ENCODE results near the gene HTT.

DNA sequence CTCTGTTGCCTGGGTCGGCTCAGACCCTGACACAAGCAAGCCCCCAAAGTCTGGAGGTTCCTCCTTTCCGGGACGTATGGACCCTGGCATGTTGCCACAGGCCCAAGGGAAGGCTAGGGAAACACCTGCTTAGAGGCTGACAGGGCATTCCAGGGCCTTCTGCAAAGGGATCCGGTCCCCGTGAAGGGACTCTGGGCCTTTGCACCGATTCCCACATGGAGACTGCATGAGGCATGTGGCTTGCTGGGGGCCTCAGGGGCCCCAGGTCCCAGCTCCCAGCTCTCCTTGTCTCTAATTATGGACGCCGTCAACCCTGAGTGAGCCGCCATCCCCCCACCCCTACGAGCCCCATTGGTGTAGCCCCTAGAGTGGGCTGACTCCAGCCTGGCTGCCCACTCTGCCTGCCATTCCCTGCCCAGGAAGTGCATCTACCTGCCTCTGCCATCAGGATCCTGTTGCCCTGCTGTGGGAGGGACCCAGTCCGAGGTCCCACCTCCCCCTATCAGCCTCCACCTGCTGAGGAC, 214.2 kb downstream of the HTT start:
- TF ChIP-seq, protein P1, sequence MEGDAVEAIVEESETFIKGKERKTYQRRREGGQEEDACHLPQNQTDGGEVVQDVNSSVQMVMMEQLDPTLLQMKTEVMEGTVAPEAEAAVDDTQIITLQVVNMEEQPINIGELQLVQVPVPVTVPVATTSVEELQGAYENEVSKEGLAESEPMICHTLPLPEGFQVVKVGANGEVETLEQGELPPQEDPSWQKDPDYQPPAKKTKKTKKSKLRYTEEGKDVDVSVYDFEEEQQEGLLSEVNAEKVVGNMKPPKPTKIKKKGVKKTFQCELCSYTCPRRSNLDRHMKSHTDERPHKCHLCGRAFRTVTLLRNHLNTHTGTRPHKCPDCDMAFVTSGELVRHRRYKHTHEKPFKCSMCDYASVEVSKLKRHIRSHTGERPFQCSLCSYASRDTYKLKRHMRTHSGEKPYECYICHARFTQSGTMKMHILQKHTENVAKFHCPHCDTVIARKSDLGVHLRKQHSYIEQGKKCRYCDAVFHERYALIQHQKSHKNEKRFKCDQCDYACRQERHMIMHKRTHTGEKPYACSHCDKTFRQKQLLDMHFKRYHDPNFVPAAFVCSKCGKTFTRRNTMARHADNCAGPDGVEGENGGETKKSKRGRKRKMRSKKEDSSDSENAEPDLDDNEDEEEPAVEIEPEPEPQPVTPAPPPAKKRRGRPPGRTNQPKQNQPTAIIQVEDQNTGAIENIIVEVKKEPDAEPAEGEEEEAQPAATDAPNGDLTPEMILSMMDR (IDR thresholded peaks at IDR 0.05), result no peak
- no peak for TF ChIP-seq POLR2A (IDR thresholded peaks at IDR 0.05)

All from adrenal gland (tissue), 5 donors.